Measurements from ENCODE around the gene PRORP. TPM values are rescaled to one million over a fixed set of nuclear protein-coding genes. Genes with fewer than 3 reads are reported as not detected.
"Not testable (repeated sequence)": the region's sequence is repeated elsewhere in the genome, so short reads cannot be mapped to it uniquely, and the experiment has no call there.

The PRORP gene
- total RNA-seq, 1 donor from 2014 or later = 15.4 TPM

DNA sequence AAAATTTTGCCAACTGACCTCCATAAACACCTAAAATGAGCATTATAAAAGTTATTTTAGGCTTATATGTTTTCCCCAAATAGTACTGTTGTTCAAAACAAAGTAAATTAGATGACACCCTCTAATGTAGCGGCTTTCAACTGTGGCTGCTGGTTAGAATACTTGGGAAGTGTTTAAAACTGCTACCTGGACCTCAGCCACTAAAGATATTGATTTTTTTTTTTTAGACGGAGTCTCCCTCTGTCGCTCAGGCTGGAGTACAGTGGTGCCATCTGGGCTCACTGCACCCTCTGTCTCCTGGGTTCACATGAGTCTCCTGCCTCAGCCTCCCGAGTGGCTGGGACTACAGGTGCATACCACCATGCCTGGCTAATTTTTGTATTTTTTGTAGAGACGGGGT is 16.2 kb downstream of the PRORP start:
- DNase-seq = no peak

DNA sequence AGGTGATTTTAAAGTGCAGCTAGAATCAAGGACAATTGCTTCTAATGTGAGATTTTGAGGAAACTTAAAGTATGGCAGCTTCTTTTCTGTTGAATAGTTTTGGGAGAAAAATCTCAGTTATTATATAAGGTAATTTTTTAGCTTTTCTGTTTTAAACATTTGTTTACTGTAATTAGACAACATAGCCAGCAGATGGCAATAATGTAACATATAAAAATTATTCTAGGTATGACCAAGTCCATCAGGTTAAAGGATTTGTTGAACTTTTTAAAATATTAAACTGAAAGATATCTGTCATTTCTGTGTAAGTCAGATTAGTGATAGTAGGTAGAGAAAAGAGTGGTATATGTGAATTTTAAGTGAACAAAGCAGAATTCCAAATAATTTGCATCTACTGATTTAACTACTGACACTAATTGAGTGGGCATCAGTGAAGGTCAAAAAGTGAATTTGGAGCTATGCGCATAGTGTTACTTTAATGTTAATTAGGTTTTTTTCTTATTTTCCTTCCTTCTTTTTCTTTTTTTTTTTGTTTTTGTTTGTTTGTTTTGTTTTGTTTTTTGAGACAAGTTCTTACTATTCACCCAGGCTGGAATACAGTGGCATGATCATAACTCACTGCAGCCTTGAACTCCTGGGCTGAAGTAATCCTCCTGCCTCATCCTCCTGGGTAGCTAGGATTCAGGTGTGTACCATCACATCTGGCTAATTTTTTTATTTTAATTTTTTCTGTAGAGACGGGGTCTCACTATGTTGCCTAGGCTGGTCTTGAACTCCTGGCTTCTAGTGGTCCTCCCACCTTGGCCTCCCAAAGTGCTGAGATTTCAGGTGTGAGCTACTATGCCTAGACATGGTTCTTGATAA is 18.6 kb downstream of the PRORP start:
- peak; percentile 14 for DNase-seq

DNA sequence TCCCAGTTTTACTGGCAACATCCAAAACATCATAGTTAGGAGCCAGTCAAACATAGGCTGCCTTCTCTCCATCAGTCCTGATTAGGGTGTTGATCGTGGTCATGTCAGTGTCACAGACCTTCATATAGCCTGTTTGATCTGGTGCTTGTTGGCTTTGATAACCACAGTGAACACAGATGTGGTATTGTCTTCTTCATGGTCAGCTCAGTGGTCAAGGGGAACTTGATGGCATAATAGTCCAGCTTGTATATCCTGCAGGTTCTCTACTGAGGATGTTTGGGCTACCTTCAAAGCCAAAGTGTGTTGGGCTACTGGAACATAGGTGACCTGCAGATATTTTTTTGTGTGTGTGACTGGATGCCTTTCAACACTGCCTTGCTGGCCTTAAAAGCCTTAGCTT is 21.7 kb downstream of the PRORP start:
- no peak for DNase-seq

DNA sequence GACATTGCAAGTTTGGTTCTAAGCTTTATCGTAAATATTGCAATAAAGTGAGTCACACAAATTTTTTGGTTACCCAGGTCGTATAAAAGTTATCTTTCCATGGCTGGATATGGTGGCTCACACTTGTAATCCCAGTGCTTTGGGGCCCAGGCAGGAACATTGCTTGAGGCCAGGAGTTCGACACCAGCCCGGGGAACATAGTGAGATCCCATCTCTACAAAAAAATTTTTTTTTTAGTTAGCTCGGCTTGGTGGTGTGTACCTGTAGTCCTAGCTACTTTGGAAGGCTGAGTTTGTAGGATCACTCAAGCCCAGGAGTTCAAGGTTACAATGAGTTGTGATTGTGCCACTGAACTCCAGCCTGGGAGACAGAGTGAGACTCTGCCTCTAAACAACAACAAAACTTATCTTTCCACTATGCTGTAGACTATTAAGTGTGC is 24.4 kb downstream of the PRORP start:
- no peak for DNase-seq

DNA sequence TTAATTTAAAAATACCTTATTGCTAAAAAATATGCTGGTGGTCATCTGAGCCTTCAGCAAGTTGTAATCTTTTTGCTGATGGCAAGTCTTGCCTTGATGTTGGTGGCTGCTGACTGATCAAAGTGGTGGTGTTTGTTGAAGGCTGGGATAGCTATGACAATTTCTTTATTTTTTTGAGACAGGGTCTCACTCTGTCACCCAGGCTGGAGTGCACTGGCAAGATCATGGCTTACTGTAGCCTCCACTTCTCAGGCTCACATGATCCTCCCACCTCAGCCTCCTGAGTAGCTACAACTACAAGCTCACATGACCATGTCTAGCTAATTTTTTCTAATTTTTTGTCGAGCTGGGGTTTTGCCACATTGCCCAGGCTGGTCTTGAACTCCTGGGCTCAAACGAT is 24.8 kb downstream of the PRORP start:
- DNase-seq = no peak

DNA sequence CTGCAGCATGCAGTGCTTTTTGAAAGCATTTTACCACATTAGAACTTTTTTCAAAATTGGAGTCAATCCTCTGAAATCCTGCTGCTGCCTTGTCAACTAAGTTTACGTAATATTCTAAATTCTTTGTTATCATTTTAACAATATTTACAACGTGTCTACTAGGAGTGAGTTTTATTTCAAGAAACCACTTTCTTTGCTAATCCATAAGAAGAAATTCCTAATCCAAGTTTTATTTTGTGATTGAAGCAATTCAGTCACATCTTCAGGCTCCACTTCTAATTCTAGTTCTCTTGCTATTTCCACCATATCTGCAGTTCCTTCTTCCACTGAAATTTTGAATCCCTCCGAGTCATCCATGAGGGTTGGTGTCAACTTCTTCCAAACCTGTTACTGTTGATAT is 25.4 kb downstream of the PRORP start:
- DNase-seq = no peak

DNA sequence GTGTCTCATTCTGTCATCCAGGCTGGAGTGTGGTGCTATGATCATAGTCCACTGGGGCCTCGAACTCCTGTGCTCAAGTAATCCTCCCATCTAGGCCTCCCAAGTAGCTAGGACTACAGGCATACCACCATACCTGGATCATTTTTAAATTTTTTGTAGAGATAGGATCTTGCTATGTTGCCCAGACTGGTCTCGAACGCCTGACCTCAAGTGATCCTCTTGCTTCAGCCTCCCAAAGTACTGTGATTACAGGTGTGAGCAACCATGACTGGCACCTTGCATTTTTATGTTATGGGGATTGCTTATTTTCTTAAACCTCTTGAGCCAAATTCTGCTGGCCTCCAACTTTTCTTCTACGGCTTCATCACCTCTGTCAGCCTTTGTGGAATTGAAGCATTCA is 26.9 kb downstream of the PRORP start:
- no peak for DNase-seq

DNA sequence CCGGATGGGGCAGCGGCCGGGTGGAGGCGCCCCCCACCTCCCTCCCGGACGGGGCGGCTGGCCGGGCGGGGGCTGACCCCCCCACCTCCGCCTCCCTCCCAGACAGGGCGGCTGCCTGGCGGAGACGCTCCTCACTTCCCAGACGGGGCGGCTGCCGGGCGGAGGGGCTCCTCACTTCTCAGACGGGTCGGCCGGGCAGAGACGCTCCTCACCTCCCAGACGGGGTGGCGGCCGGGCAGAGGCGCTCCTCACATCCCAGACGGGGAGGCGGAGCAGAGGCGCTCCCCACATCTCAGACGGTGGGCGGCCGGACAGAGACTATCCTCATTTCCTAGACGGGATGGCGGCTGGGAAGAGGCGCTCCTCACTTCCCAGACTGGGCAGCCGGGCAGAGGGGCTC is 30.2 kb downstream of the PRORP start:
- DNase-seq = not testable (repeated sequence)

DNA sequence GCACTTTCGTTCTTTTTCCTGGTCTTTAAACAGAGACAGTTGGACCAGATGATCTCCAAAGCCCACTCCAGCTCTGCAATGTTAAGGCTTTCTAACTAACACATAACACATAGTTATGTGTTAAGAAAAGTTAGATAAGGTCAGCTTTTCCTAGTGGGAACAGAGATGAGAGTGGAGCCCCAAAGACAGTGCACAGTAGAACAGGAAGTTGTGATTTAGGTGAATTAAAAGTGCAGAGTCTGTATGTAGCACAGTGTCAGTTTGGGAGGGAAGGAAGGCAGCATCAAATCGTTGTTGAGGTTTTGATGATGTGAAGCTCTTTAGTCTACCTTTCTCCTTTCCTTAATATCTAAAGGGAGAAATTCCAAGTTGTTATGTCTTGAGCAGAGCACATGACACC is 31.7 kb downstream of the PRORP start:
- DNase-seq = no peak

DNA sequence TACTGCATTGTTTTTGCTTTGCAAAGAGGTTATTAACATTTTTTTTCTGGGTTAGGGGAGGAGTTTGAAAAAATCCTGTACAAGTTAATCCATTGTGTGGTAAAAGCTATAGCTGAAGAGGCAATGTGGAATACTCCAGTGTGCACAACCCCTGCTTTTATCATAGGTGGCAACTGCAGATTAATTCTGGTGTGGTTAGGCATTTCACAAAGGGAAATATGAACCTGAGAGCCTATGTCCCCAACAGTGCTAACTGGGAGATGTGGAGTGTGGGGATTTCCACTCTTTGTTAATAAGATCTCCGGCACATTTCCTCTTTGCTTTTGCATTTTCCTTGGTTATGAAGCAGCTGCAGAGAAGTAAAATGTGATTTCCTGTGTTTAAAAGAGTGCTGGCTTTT is 33.6 kb downstream of the PRORP start:
- DNase-seq = no peak

DNA sequence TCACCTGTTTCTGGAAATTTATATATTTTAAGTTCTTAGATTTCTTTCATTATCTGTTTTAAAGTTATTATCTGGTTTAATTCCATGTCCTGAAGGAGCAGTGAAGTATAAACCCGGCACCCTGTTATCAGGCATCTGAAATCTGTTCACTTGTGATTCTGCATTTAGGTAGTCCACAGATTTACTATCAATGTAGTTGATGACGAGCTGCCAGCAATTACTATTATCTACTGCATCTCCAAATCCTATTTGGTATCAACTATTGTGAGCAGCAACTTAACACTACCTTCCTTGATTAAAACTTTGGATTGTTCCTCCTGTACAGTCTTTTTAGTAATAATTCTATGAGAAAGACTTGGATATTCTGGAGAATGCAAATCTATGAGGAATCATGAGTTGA is 36.1 kb downstream of the PRORP start:
- DNase-seq = no peak

DNA sequence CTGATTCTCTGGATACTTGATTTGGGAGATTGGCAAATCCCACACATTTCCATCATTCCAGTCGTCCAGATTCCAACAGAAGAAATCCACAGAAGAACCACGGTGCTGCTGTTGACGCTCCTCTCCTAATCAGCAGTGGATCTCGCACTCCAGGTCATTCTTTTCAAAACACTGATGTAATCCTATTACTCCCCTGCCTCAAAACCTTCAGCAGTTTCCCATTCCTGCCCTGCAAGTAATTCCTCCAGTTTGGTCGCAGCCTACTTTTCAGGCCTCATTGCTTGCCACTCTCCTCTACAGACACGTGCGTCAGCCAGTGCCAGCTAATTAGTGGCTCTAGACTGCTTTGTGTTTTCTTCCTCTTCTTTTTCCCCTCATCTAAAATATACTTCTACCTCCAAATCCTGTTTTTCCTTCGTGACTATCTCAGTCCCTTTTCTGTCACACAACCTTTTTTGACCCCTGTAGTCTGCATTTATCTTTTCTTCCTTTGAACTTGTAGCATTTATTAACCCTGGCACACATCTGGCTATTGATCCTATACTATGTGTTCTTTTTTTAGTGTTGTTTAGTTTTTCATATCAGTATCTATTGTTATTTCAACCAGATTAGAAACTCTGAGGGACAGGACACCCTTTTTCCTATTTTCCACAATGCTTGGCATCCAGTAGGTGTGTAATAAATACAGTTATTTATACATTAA is 36.8 kb downstream of the PRORP start:
- DNase-seq = no peak

DNA sequence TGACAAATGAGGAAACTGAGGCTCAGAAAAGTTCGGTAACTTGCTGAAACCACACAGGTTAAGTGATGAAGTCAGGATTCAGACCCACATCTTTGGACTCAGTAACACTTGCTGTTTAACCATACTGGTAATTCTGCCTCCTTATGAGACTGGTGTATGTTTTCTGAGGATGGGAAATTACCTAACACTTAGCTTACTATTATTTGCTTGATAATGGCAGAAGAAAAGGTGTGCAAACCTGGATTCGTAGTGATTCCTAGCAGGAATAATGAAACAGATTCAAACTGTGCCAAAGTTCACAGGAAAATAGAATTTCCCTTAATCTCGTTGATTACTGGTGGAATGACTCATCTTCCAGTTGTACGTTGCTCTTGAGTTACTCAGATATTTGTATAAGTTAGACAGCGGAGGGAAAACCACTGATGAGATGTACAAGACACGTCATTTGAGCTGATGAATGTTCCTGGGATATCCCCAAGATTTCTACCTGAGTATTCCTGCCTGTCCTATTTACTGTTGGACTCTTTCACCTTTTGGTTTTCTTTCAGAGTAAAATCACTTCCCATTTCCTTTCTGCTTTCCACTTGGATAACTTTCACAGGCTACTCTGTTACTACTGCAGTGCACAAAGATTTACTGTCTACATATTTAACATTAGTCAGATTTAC is 37.5 kb downstream of the PRORP start:
- DNase-seq = no peak

DNA sequence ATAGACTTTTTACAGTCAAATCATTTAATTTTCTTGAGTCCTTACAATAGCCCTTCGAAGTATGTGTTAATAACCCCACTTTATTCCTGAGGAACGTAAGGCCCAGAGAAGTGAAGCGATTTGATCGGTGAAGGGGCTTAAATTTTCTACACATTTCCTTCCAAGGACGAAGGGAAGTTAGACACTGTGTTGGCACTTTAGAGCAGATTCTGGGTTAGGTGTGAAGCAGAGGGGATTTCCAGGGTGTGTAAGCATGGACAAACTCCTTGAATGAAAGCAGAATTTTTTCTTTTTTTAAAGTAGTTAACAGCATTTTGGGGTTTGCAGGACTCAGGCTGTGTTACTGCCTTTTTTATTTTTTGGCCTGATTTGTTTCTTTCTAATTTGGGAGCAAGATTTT is 38.9 kb downstream of the PRORP start:
- no peak for DNase-seq

DNA sequence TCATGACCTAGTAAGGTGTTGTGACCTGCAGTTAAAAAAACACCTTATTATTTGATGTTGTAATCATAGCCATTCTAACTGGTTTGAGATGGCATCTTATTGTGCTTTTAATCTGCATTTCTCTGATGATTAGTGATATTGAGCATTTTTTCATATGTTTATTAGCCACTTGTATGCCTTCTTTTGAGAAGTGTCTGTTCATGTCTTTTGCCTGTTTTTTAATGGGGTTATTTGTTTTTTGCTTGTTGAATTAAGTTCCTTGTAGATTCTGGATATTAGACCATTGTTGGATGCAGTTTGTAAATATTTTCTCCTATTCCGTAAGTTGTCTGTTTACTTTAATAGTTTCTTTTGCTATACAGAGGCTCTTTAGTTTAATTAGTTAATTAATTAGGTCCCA is 41.0 kb downstream of the PRORP start:
- no peak for DNase-seq

DNA sequence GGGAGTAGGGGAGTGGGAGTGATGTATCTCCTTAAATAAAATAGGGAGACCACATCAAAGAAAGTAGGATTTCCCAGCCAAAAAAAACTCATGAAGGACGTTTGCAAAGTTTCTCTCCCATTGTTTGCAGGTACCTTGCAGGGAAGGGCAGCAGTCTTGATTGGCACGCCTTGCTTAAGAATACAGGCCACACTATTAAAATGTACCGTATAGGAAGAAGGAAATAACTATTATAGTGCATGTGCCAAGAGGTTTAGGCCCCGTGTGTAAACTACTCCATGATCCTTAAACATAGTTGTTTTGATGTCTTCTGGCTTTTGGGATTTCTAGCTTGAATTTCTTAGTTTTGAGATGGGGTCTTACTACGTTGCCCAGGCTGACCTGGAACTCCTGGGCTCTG is 42.5 kb downstream of the PRORP start:
- no peak for DNase-seq

DNA sequence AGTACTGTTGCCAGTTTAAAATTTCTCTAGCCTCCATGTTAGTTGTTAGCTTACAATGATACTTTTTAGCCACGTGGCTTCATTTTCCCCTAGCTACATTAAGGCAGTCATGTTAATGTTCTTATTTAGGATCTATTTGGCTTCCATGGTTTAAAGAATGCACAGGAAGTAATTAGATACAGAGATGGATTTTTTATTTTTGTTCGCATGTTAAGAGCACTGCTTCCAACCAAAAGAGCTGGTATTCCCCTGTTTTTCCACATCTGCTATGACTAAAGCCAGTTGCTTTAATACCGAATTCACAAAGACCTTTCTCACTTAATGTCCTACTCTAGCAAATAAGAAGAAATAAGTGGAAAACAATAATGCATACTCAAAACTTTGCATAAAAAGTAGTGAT is 45.1 kb downstream of the PRORP start:
- DNase-seq = no peak

Other genes with a start within 250 kb of the PRORP start
- 64.5 TPM for gene BAZ1A, start 247.2 kb upstream of the PRORP start, total RNA-seq
- 69.4 TPM for gene SRP54, start 139.6 kb upstream of the PRORP start, total RNA-seq
- 26.0 TPM for gene FAM177A1, start 76.3 kb upstream of the PRORP start, total RNA-seq
- 27.0 TPM for gene PPP2R3C, start 562 bp upstream of the PRORP start, total RNA-seq
- gene PSMA6, start 169.8 kb downstream of the PRORP start, total RNA-seq = 108 TPM